A673 (cell line): Measurements from ENCODE around the gene HNRNPDL.

ENCODE experiments used
- EZH2 ChIP-seq: fragments of 200-600 bp; sonication (generic); IDR thresholded peaks from 2 replicates; pipeline ENCODE4 v1.6.1; 2017; ENCODE audit warnings: borderline replicate concordance, low read depth, mild to moderate bottlenecking, mixed read lengths, antibody characterized with exemption, low read length; ENCODE audit not compliant: poor library complexity, severe bottlenecking
- TF ChIP-seq, protein P1 (sequence below): fragments of 300-800, 200-600 bp; sonication (generic); conservative IDR thresholded peaks from 2 replicates; pipeline ENCODE4 v1.5.1; 2017; ENCODE audit warnings: low read depth, mild to moderate bottlenecking, antibody characterized with exemption, low read length, moderate library complexity, mixed read lengths

DNA sequence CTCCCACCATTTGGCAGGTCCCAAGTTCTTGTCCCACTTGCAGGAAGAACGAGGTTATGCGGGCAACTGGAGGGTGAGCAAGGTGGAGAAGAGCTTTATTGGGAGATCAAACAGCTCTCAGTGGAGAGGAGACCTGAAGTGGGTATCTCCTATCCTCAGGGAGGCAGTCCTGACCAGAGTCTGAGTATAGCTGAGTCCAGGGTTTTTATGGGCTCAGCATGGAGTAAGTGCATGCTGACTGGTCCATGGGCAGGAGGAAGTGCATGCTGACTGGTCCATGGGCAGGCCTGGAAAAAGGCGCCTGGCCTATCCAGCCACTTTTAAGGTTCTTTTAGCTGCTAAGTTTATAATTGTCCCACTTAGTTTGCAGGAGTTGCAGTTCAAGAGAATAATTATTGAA, 49.0 kb downstream of the HNRNPDL start:
- TF ChIP-seq, protein P1, sequence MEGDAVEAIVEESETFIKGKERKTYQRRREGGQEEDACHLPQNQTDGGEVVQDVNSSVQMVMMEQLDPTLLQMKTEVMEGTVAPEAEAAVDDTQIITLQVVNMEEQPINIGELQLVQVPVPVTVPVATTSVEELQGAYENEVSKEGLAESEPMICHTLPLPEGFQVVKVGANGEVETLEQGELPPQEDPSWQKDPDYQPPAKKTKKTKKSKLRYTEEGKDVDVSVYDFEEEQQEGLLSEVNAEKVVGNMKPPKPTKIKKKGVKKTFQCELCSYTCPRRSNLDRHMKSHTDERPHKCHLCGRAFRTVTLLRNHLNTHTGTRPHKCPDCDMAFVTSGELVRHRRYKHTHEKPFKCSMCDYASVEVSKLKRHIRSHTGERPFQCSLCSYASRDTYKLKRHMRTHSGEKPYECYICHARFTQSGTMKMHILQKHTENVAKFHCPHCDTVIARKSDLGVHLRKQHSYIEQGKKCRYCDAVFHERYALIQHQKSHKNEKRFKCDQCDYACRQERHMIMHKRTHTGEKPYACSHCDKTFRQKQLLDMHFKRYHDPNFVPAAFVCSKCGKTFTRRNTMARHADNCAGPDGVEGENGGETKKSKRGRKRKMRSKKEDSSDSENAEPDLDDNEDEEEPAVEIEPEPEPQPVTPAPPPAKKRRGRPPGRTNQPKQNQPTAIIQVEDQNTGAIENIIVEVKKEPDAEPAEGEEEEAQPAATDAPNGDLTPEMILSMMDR = no peak
- no peak for TF ChIP-seq EZH2
